H7 (cell line): ENCODE data around the gene HEXIM2. TPM values are rescaled to one million over a fixed set of nuclear protein-coding genes. Genes with fewer than 3 reads are reported as not detected.

Experiments
- DNase-seq: peaks from one replicate; pipeline ENCODE4 v3.0.0; 2012
- H3K27me3 ChIP-seq: 2 replicates; pipeline ENCODE4 v1.6.0; 2011; ENCODE audit warnings: mild to moderate bottlenecking, low read length; ENCODE audit not compliant: control insufficient read depth, insufficient read depth
- H3K36me3 ChIP-seq: replicated peaks from 2 replicates; pipeline ENCODE4 v1.5.1; 2011; ENCODE audit warnings: low read length; ENCODE audit not compliant: control insufficient read depth, insufficient read depth
- H3K4me3 ChIP-seq: 2 replicates; pipeline ENCODE4 v1.5.1; 2011; ENCODE audit warnings: low read depth, mild to moderate bottlenecking, control low read depth, low read length, moderate library complexity; ENCODE audit not compliant: insufficient read depth
- total RNA-seq: library from RNA; depleted of rRNA; stranded (reverse); fragments of >200 nt; shearing (Covaris generic); gene quantifications from 2 replicates; pipeline ENCODE4 v1.2.3, GENCODE V29; 2014; rRNA removed

The HEXIM2 gene
- 11.5 and 11.9 TPM in 2 replicates for total RNA-seq

DNA sequence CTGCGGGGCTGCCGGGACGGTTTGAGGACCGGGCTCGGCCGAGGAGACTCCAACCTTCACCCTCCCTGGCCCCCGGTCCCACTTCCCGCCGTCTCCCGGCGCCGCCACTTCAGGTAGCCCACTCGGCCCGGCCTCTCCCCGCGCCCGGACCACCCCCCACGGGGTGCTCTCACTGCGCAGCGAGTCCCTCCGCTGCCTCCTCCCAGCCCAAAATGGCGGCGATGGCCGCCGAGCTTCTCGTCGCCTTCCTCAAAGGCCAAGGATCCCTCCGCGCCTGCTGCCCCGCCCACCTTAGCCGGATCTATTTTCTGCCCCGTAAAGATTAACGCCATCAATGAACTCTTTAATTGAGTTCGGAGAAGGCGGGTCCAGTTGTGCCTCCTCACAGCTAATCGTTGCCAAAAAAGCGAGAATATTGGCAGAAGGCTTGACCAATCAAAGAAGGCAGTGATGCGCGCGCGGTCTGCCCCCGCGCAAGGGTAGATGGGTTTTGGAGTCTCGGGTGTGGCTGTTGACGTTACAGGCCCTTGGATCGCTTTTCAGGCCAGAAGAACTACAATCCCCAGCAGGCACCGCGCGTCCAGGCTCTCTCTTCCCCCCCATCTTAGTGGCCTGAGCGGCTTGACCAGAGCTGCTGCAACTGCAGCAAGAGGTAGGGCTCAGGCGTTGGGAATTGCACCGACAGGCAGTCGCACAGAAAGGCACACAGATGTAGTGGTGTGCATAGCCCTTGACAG lies at the start of gene HEXIM2:
Gene HEXIM2 (plus strand): TSS at position 588 of the 737 bp plus-strand sequence. CDS start 919 bp downstream, outside the sequence.
- H3K27me3 ChIP-seq = no peaks in the 10 kb centered on the region
- peak within 1 kb of the TSS; percentile 97 for H3K4me3 ChIP-seq
- peak; percentile 97 for DNase-seq
- H3K36me3 ChIP-seq = 0 out of 2 replicates have a peak, but pooled peaks cover 2% of the 10 kb centered on the region

GRCh38 chr17:45112559-45113423 lies 48.9 kb upstream of the HEXIM2 start:
- peak; percentile 61 for DNase-seq
- no peaks in the 10 kb centered on the region for H3K27me3 ChIP-seq
- H3K4me3 ChIP-seq = no peak overlapping the region
- peaks cover 1% of the 10 kb centered on the region; the same call in 1 of the 2 replicates for H3K36me3 ChIP-seq

DNA sequence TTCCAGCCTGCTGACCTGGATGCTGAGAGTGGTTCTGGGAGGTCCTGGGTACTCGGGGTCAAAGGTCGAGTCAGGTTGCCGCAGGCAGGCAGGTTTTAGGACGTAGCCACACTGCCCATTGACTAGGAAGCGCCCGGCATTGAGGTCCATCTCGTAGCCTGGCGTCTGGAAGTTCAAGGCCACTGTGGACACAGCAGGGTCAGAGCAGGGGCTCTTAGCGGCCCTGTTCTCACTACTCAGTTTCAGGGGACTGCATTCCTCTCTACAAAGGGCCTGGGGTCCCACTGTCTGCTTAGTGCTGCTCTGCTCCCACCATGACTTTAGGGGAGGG lies 48.3 kb upstream of the HEXIM2 start:
- DNase-seq = no peak
- H3K4me3 ChIP-seq = no peak overlapping the region
- H3K36me3 ChIP-seq = 0 out of 2 replicates have a peak, but pooled peaks cover 1% of the 10 kb centered on the region
- H3K27me3 ChIP-seq = no peaks in the 10 kb centered on the region

- no peak overlapping the region for H3K4me3 ChIP-seq
- DNase-seq = peak; percentile 76
- no peaks in the 10 kb centered on the region for H3K36me3 ChIP-seq
- no peaks in the 10 kb centered on the region for H3K27me3 ChIP-seq
Measured at GRCh38 chr17:45114117-45114932, 47.4 kb upstream of the HEXIM2 start.

DNA sequence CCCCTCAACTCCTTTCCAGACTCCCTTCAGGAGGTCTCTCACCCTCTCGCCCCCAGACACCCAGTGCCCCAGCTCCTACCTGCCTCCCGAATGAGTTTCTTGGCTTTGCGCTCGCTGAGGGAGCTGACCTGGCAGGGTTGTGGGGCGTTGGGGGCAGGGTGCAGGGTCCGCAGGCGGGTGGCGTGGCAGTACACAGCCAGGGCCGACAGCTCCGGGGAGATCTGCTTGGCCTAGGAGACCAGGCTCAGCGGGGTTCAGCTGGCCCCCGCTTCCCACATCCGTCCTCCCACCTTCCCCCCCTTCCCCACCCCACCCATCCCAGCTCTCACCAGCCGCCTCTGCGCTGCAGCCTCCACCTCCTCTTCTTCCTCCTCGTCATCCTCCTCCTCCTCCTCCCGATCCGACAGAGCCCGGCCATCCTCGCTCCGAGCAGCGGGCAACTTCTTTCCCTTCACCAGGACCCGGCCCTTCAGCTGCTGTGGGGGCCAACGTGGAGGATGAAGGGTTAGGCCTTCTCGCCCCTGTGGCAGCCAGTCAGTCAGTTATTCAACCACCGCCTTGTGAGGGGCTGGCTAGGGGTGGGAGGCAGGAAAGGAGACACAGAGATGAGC lies 46.6 kb upstream of the HEXIM2 start:
- no peaks in the 10 kb centered on the region for H3K27me3 ChIP-seq
- H3K36me3 ChIP-seq = peaks cover under 1% of the 10 kb centered on the region; the same call in 1 of the 2 replicates
- no peak overlapping the region for H3K4me3 ChIP-seq
- no peak for DNase-seq

DNA sequence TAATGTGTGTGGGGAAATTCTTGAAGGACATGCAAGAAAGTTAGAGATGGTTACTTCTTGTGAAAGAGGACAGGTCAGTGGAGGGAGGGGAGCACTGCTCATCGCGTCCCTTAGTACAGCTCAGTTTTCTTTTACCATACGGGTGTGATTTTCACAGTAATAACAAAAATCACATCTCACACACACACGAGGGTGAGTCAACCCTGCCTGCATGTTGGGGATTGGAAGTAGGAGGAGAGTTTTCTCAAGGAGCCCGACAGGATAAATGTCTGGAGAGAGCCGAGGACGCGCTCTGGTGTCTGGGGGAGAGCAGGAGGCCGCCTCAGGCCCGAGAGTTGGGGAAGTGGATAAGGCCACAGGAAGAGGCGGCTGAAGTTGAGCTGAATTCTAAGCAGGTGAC lies 45.8 kb upstream of the HEXIM2 start:
- no peak for DNase-seq
- H3K36me3 ChIP-seq = peaks cover 1% of the 10 kb centered on the region; the same call in 1 of the 2 replicates
- H3K27me3 ChIP-seq = no peaks in the 10 kb centered on the region
- no peak overlapping the region for H3K4me3 ChIP-seq

- no peaks in the 10 kb centered on the region for H3K27me3 ChIP-seq
- DNase-seq = peak; percentile 67
- H3K36me3 ChIP-seq = peaks cover 1% of the 10 kb centered on the region; the same call in 1 of the 2 replicates
Measured at GRCh38 chr17:45116434-45117016, 45.1 kb upstream of the HEXIM2 start.

GRCh38 chr17:45117334-45117733 lies 44.3 kb upstream of the HEXIM2 start:
- Histone ChIP-seq H3K27me3 (no peaks in the 10 kb centered on the region), H3K4me3 (no peak overlapping the region), H3K36me3 (peaks cover 1% of the 10 kb centered on the region; the same call in 1 of the 2 replicates)
- DNase-seq = no peak

More at GRCh38 chr17:45116434-45117016, 45.1 kb upstream of the HEXIM2 start:
- H3K4me3 ChIP-seq = no peak overlapping the region

GRCh38 chr17:45117848-45118646 lies 43.6 kb upstream of the HEXIM2 start:
- Histone ChIP-seq H3K36me3 (peaks cover 1% of the 10 kb centered on the region; the same call in 1 of the 2 replicates), H3K27me3 (no peaks in the 10 kb centered on the region), H3K4me3 (no peak overlapping the region)
- no peak for DNase-seq

DNA sequence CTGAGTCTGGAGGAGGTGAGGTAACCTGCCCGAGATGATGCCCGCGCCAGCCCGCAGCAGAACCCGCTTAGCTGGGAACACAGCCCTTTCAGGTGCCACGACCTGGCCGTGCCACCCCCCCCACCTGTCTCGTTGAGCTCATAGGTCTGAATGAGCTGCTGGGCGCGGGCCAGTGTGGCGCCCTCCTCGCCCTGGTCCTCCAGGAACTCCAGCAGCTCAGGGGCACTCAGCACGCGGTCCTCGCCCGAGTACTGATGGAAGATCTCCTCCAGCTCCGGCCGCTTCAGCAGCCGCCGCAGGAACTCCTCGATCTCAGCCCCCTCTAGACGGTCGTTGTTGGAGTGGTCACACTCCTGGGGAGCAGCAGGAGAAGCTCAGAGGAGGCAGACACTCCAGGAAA lies 43.0 kb upstream of the HEXIM2 start:
- Histone ChIP-seq H3K27me3 (no peaks in the 10 kb centered on the region), H3K4me3 (no peak overlapping the region), H3K36me3 (peaks cover 1% of the 10 kb centered on the region; the same call in 1 of the 2 replicates)
- no peak for DNase-seq

DNA sequence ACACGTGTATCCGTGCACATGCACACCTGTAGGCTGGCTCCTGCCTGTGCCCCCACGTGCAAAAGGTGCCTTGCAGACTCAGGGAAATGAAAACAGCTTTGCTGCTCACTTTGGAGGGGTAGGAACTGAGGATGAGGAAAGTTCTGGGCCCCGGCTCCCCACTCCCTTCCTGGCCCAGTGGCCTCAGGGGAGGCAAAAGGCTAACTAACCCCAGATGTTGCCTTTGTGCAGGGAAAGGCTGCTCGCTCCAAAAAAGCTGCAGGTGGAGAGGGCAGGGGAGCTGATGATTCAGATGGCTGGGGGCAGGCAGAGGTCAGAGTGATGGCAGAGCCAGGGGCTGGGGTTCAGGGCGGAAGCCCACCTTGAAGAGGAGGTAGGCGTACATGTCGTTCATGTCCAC lies 41.7 kb upstream of the HEXIM2 start:
- no peak for DNase-seq
- Histone ChIP-seq H3K27me3 (no peaks in the 10 kb centered on the region), H3K36me3 (peaks cover 1% of the 10 kb centered on the region; the same call in 1 of the 2 replicates), H3K4me3 (no peak overlapping the region)

DNA sequence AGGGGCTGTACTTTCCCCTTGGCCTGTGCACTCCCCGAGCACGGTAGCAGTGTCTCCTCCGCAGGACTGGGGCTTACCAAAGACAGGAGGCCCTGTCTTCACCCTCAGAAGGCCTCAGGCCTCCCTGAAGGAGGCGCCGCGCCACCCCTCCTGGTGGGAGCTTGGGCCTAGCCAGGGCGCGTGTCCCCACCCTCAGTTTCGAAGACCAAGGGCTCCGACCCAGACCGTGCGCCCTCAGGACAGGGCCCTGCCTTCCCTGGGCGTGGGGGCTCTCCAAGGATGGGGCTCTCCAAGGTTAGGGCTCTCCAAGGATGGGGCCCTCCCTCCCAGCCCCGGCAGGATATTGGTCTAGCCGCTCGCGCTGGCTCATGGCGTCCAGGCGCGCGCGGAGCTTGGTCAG lies 41.1 kb upstream of the HEXIM2 start:
- Histone ChIP-seq H3K27me3 (no peaks in the 10 kb centered on the region), H3K36me3 (peaks cover 1% of the 10 kb centered on the region; the same call in 1 of the 2 replicates), H3K4me3 (no peak overlapping the region)
- DNase-seq = peak; percentile 63

GRCh38 chr17:45121055-45121454 lies 40.6 kb upstream of the HEXIM2 start:
- Histone ChIP-seq H3K27me3 (no peaks in the 10 kb centered on the region), H3K4me3 (no peak overlapping the region), H3K36me3 (peaks cover 1% of the 10 kb centered on the region; the same call in 1 of the 2 replicates)
- DNase-seq = peak; percentile 73
